Middle frontal gyrus (tissue), 1 donor: ENCODE results near the gene RAET1G.

Experiments used
- DNase-seq: peaks from one replicate; pipeline ENCODE4 v3.0.0-alpha.2; 2015; ENCODE audit warnings: low spot score; ENCODE audit errors: extremely low spot score

Gene RAET1G

GRCh38 chr6:149869275-149869892 lies 53.5 kb downstream of the RAET1G start:
- no peak for DNase-seq

GRCh38 chr6:149867876-149868640 lies 54.9 kb downstream of the RAET1G start:
- no peak for DNase-seq
